GM21619 (cell line): ENCODE results near the gene CPVL.

Experiments used
- ATAC-seq: cut with Tn5 transposase; IDR thresholded peaks from one replicate; pipeline ENCODE4 v1.9.1; 2021; ENCODE audit not compliant: unreplicated experiment

CPVL gene

DNA sequence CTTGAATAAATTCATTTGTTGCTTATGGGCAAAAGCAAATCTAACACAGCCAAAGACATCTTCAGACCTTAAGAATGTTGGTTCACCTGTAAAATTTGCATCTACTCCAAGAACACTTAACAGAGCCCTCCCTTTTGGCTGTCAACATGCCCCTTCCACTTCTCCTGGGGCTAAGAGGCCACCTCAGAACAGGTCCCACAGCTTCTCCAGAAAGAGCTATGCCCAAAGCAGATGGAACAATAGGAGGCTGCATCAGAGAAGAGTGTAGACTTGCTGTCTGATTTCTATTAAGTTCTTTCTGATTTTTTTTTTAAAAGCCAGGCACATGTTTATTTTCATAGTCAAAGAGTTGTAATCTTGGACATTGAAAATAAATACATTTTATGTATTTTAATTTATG is 162.1 kb downstream of the CPVL start:
- no peak for ATAC-seq

DNA sequence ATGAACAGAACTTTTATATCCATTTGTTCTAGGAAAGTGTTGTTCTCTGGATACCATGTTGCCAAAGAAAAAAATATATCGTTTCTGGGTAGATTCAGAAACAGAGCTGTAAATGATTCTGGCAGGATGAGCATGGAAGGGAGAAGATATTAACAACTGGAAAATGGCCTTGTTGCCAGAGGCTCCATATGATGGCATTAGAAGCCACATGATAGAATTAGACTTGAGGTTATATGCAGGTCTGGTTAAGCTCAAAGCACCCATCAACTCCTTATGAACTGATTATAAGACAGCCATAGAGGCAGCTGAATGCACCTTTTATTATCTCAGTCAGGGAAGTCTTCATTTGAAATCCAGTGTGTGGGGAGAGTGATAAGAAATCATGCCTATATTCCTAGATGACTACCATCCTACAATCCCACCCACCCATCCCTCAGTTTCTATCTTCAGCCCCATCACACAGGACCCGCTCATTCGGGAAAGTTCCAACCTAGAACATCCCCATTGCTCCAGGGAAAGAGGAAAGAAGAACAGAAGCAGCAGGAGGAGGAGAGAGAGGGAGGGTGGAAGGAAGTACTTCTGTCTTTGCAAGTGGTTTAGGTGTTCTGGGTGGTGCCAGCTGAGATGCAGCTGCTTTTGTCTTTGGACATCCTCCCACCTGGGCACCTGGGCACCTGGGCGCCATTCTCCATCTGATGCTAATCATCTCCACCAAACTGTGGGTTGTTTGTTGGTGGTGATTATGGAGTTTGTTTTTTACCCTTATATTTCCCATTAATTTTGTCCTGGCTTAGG is 162.7 kb downstream of the CPVL start:
- ATAC-seq, result no peak

DNA sequence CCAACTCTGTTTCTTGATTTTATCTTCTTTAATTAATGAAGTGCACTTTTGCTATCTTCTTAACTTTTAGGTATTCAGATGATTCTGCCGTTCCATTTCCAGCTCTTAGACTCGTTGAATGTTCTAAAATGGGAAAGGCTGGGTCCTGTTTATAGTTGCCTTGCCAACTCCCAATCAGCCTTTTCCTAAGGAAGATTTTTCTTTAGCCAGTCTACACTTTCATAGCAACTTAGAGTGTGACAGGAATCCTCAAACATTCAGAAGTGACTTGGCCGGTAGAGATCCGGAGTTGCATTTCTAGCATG is 165.2 kb downstream of the CPVL start:
- ATAC-seq, result no peak

DNA sequence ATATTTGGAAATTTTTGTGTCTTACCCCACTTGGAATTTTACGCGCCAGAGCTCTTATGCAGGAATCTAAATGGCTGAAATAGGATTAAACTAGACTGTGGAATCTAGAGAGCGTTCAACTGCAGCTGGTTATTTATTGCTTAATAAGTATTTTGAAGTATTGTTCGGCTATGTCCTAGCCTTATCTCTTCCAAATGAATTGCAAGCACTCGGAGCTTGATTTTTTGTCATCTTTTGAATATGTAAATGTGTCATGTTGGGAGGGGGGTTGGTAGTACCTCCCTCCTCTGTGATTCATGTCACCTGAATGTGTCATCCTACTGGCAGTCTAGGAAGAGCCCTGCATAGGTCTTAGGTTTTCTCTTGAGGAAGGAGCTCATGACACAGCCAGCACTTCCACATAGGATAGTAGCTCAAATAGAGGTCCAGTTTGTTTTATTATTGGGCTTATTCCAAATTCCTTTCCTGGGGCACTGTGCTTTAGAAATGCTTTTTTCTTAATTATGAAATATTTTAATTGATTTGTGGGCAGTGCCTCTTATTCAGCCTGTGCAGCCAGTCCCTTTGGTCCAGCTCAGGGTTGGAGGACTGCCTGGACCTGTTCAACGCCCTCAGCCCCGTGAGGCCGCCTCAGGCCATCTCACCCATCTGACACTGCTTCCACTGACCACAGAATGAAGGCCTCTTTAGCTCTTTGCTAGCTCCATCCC is 165.7 kb downstream of the CPVL start:
- ATAC-seq, result no peak

DNA sequence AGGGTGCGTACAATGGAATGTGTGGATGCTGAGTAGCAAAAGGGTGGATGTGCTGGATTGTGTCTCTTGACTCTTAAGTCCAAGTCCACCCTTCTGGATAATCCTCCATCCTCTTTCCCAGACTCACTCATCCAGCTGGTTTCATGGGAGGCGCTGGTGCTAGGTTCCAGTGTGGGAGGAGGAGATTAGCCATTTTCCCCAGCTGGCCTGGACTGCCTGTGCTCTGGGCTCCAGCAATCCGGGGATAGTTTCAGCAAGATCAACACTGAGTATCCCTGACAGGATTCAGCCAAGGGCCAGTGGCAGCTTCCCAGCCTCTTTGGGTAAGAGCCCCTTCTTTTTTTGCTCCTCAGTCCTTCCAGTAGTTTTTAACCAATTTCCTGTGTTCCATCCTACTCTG is 166.6 kb downstream of the CPVL start:
- no peak for ATAC-seq

DNA sequence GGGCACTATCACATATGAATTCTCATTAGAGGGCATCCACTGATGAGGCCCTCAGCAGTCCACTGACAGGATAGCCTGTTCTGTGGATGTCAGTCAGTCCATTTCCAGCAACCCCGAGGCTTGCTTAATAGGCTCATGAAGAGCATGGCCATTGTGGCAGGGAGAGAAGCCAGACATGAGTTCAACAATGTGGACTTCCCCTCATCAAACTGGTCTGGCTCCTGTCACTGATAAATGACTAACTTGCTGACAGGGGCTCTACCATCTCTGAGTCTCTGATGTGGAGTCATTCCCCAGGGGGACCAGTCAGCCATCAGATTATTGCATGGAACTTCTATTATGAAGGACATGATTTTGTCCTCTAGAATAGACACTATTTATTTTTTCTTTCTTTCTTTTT is 168.5 kb downstream of the CPVL start:
- no peak for ATAC-seq

DNA sequence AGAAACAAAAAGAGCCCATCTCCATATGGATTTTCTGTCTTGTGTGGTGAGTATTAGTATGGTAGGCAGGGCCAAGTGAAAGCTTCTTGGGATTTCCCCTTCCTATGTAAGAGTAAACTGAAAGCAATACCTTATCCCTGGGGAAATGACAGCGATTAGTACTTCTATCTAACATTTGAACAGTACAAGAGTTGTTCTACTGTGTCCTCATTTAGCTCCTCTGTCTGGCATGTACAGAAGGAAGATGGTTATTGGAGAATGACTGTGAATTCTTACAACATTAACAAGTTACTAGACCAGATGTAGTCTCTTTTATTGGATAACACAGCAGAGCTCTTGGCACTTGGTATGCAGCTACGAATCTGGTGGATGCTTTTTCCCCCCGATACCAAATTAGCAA is 170.3 kb downstream of the CPVL start:
- ATAC-seq, result no peak

DNA sequence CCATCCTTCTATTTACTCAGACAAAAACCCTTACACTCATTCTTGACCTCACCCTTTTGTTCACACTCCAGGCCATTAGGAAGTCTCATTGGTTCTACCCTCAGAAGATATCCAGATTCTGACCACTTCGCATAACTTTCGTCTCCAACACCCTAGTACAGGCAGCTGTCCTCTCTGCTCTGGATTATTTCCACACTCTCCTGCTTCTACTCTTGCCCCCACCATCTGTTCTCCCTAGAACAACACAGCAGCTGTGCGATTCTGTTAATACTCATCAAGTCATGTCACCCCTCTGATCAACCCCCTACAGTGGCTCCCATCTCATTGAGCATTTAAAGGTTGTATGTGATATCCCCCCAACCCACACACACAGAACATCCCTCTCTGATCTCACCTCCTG is 172.7 kb downstream of the CPVL start:
- no peak for ATAC-seq

DNA sequence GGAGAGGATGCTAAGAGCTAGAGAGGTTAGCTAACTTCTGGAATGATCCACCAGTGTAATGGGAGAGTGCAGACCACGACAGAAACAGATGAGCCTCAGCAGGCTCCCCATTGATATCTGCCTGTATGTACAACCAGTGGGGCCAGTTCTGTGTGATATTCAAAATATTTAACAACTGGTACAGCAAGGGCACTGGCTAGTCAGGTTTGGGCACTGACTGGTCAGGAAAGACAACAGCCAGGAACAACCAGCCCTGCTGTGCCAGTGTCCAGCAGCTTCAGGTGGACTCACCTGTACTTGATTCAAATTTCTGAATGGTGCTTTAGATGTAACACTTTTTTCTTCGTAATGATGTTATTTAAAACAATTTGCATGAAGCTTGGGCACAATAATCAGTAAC is 182.3 kb downstream of the CPVL start:
- ATAC-seq, result no peak

DNA sequence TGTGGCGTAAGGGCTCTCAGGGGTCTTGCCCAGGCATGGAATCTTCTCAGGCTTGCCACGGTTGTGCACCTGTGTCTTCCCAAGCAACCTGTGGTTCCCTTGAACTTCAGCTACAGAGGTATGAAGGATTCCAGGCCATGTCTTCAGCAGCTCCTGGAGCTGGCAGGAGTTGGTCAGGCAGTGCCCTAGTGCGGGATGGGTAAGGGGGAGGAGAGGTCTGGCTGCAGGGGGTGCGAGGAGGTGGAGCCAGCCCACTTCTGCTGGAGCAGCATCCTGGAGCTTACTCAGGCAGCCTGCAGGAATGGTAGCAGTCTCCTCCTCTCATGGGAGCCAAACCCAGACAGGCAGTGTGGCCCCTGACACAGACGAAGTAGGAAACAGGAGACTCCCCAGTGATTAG is 184.4 kb downstream of the CPVL start:
- ATAC-seq, result no peak

DNA sequence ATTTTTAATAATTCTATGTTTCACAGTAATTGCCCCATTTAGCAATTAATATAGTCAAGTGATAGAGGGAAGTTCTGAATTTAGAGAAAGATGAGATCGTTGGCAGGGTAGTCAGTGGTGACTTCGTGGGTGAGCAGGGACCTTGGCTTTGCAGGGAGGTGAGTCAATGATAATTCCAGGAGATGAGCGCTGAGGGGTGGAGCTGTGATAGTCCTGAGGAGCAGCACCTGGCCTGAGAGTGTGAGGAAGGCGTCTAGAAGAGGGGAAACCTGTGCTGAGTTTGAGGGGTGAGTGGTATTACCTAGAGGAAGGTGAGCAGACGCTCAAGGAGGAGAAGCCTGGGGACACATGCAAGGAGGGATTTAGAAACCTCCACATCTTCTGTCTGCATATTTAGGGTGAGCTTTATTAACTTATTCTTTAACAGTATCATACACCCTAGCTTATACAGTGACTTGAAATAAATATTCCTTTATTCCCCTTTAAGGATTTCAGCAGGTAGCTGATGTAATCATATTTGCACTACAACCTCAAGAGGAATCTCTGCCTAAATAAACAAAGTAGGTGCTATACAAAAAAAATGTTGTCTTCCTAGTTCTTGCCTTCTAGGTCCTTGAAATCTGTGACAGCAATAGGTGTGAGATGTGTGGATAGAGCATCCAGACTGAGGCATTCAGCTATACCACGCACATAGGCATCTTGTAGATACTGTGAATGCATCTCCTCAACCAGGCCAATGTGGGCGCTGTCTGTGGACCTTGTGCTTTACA is 186.1 kb downstream of the CPVL start:
- no peak for ATAC-seq

DNA sequence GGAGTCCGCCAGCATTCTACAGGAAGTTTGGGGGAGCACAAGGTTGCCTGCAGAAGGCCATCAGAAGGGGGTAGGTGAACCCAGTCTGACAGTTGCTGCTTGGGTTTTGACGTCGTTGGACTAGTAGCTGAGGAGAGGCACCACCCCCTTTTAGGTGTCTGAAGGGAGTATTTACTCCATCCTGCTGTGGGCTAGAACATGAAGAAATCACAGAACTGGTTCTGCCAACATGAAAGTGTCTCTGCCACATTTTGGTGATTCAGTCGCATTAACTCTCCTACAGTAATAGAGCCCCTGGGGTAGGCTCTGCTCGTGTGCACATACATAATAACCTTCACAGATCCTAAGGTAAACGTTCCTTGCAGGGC is 187.4 kb downstream of the CPVL start:
- no peak for ATAC-seq

DNA sequence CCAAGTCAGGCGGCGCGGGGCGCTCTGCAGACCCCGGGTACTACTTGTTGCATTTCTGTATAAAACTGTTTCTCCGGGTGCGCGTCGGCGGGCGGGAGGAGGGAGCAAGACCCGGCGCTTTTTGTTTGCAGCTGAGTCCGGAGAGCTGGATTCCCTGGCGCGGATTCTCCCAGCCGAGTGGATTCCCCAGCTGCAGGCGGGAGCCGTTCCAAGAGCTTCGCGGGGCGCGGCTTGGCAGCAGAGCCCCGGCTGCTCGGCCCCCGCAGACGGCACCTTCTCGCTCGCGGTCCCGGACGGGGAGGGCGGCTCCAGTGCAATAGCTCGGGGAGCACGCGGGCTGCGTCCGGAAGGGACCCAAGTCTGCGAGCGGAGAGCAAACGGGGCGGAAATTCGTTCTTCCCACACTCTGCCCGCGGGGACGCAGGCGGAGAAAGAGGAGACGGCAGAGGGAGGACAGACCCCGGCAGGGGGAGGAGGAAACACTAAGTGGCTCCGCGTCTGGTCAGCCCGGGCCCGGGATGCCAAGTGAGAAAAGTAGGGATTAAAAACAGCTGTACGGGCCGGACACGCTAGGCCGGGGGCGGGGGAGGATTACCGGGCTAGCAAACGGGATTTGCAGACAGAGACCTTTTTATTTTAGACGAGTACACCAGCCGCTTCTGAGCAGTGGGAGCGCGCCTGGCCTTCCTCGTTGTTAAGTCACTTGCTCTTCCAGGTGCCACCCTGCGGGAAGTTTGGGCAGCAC is 187.9 kb downstream of the CPVL start, which contains the start of gene TRIL:
TSS of gene TRIL (minus strand) at position 96 of the 745 bp plus-strand sequence. CDS start 284 bp downstream, outside the sequence.
- ATAC-seq, result no peak

DNA sequence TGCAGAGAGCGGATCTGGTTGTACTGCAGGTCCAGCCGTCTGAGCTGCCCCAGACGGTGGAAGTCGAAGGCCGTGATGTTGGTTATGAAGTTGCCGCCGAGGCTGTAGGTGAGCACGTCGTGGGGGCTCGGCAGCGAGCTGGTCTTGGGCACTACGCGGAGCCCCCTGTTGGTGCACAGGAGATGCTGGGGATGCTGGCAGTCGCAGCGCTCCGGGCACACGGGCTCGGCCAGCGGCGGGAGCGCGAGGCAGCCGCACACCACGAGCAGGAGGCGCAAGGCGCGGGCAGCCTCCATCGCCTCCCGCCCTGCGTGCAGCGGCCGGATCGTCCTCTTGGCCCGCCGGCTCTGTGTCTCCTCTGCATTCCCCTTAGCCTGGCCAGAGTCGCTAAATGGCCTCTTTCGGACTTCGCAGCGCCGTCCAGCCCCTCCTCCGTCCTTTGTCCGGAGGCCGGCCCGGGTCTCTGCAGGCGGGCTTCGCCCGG is 188.5 kb downstream of the CPVL start:
- ATAC-seq, result no peak

DNA sequence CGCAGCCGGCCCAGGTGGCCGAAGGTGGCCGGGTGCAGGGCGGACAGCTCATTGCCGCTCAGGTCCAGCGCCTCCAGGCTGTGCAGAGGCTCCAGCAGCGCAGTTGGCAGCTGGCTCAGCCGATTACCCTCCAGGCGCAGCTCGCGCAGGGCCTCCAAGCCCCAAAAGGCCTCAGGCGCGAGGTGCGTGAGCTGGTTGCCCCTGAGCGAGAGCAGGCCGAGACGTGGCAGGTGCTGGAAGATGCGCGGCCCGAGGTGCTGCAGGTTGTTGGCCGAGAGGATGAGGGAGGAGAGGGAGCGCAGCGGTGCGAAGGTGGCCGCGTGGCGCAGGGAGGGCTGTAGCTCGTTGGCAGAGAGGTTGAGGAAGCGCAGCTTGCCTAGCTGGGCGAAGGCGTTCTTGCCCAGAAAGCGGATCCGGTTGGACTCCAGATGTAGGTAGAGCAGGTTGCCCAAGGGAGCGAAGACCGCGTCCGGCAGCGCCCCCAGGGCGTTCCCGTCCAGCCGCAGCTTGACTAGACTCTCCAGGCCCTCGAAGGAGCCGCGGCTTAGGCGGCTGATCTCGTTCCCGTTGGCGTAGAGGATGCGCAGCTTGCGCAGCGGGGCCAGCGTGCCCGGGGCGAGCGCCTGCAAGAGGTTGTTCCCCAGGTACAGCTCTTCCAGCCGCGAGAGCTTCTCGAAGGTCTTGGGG is 189.1 kb downstream of the CPVL start:
- ATAC-seq, result no peak

DNA sequence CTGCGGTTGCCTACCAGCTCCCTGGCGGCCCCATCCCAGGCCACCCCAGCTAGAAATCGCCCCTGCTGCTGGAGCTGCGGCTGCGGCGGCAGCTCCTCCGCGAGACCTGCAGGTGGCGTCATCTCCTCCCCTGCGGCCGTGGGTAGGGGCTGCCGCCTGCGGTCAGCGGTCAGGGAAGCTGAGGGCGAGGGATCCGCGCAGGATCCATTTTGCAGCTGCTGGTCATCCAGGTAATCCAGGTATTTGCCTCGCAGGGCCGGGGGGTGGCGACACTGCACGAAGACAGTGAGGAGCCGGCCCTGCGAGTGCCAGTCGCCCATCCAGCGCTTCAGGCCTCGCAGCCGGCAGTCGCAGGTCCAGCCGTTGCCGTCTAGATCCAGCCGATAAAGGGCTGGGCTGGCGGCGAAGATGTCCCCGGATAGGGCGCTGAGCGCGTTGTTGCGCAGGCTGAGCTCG is 189.7 kb downstream of the CPVL start:
- ATAC-seq, result no peak

DNA sequence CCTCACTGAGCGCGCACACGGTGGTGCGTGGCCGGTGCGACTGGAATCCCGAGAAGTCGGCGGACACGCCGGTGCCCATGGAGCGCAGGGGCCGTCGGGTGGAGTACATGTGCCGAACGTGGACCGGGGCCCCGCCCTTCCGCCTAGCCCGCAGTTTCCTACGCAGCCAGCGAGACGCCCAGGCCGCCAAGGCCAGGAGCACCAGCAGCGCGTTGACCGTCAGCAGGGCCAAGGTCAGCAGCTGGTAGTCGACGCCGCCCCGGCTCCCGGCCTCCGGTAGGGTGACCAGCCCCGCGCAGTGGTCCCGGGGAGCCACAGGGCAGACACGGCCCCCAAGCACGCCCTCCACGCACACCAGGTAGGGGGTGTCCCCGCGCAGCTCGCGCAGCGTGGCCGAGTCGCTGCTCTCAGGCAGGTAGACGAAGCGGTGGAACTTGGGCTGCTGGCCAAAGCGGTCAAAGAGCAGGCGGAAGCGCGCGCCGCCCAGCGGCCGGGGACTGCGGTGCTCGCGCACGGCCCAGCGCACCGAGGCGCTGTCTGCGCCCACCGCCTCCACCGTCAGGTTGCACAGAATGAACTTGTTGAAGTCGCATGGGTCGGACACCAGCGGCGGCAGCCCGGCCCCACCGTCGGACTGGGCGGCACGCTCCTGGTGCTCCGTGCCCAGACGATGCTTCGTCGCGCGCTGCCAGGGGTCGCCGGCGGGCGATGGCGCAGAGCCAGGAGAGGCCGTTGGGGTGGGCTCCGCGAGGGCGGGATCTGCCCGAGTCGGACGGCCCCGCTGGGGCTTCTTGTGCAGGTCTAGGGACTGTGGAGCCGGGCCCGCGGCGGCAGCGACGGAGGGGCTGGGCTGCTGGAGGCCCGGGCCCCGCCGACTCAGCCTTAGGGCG is 190.4 kb downstream of the CPVL start:
- no peak for ATAC-seq

DNA sequence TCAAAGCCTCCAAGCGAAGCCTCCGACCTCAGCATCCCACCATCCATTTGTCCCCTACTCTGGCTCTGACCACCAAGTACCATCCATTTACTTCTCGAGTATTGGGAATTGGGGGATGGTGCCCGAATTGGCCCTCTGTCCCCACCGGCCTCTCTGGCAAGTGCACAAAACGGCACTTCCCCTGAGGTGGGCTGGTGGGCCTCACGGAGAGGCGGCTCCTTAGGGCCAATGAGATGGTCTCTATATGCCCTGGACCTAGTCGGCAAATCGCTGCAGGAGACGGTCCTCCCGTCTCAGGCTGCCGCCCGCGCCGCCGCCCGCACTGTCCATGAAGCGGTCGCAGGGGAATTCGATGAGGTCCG is 191.0 kb downstream of the CPVL start:
- ATAC-seq, result no peak

DNA sequence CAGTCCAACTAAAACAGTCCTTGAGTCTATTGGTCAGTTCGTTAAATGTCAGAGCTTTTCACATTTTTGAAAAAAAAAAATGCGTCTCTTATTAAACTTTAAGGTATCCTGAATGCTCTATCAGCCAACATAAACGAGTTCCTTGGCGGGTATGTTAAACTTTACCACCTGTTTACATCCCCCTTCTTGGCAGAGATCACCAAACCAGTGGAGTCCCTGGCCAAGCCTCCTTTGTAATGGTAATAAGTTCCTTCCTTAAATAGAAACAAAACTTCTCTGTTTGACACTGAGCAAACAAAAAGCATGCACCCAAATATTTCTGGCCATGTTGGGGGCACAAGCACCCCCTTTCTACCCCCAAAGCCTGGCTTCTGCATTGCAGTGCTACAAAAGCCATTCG is 191.4 kb downstream of the CPVL start:
- no peak for ATAC-seq

DNA sequence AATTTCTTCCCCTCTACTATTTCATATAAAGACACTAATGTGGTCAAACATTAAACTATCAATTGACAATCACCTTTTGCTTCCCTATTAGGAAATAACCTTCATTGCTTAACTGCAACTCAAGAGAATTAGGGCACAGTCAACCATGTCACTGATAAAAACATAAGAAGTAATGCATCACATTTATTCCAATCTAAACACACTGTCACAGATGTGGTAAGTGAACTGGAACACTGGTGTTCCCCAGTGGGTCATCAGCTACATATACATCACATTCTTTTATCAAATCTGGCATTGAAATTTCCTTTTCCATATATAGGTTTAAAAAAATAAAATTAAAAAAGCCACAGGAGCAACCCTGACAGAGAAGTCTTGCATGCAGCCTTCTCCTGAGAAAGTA is 191.9 kb downstream of the CPVL start:
- ATAC-seq, result no peak
